ENCODE data around the gene HIC2. TPM values are rescaled to one million over a fixed set of nuclear protein-coding genes. Genes with fewer than 3 reads are reported as not detected.
"Not testable (repeated sequence)": the region's sequence is repeated elsewhere in the genome, so short reads cannot be mapped to it uniquely, and the experiment has no call there.

HIC2 gene
- total RNA-seq, 2 experiments from 2014 or later, result 9.2 to 11.3 TPM

GRCh38 chr22:21487723-21488122 lies 70.6 kb downstream of the HIC2 start:
- H4K20me1 ChIP-seq (ENCODE audit: insufficient read depth, low read length); H2AFZ ChIP-seq (ENCODE audit: low read length); CTCF ChIA-PET (ENCODE audit: unreplicated experiment); H3K4me2 ChIP-seq (ENCODE audit: low read length); DNase-seq (ENCODE audit: low spot score); H3K4me1 ChIP-seq (ENCODE audit: insufficient read depth, low read length, poor library complexity, severe bottlenecking); H3K27ac ChIP-seq (ENCODE audit: low read depth, low read length, poor library complexity, severe bottlenecking); H3K4me3 ChIP-seq (ENCODE audit: low read depth, low read length, poor library complexity, severe bottlenecking); H3K36me3 ChIP-seq (ENCODE audit: insufficient read depth, low read length); intact Hi-C loops (cut with micrococcal nuclease; ENCODE audit: unreplicated experiment); H3K79me2 ChIP-seq (ENCODE audit: insufficient read depth, low read depth, low read length); BruUV-seq (replicated peaks); POLR2A ChIA-PET; H3K9me2 ChIP-seq (ENCODE audit: insufficient read depth, low read length); H3K9me3 ChIP-seq (ENCODE audit: low read length): not testable (repeated sequence)

GRCh38 chr22:21489149-21489680 lies 72.0 kb downstream of the HIC2 start:
- H3K79me2 ChIP-seq (ENCODE audit: insufficient read depth, low read depth, low read length); BruUV-seq (replicated peaks); H3K27ac ChIP-seq (ENCODE audit: low read depth, low read length, poor library complexity, severe bottlenecking): not testable (repeated sequence)

GRCh38 chr22:21490556-21490955 lies 73.4 kb downstream of the HIC2 start:
- H3K4me3 ChIP-seq (ENCODE audit: low read depth, low read length, poor library complexity, severe bottlenecking); H3K27ac ChIP-seq (ENCODE audit: low read depth, low read length, poor library complexity, severe bottlenecking); intact Hi-C loops (cut with micrococcal nuclease; ENCODE audit: unreplicated experiment); CTCF ChIA-PET (ENCODE audit: unreplicated experiment); H3K9me2 ChIP-seq (ENCODE audit: insufficient read depth, low read length); H3K4me1 ChIP-seq (ENCODE audit: insufficient read depth, low read length, poor library complexity, severe bottlenecking); H3K4me2 ChIP-seq (ENCODE audit: low read length); POLR2A ChIA-PET; H4K20me1 ChIP-seq (ENCODE audit: insufficient read depth, low read length); DNase-seq (ENCODE audit: low spot score); H3K36me3 ChIP-seq (ENCODE audit: insufficient read depth, low read length); H3K79me2 ChIP-seq (ENCODE audit: insufficient read depth, low read depth, low read length); BruUV-seq (replicated peaks); H3K9me3 ChIP-seq (ENCODE audit: low read length); H2AFZ ChIP-seq (ENCODE audit: low read length): not testable (repeated sequence)

More at GRCh38 chr22:21489149-21489680, 72.0 kb downstream of the HIC2 start:
- POLR2A ChIA-PET; H3K36me3 ChIP-seq (ENCODE audit: insufficient read depth, low read length); CTCF ChIA-PET (ENCODE audit: unreplicated experiment); H2AFZ ChIP-seq (ENCODE audit: low read length); intact Hi-C loops (cut with micrococcal nuclease; ENCODE audit: unreplicated experiment); H4K20me1 ChIP-seq (ENCODE audit: insufficient read depth, low read length); H3K4me1 ChIP-seq (ENCODE audit: insufficient read depth, low read length, poor library complexity, severe bottlenecking); DNase-seq (ENCODE audit: low spot score); H3K4me3 ChIP-seq (ENCODE audit: low read depth, low read length, poor library complexity, severe bottlenecking); H3K4me2 ChIP-seq (ENCODE audit: low read length); H3K9me3 ChIP-seq (ENCODE audit: low read length); H3K9me2 ChIP-seq (ENCODE audit: insufficient read depth, low read length): not testable (repeated sequence)

- H3K79me2 ChIP-seq (ENCODE audit: insufficient read depth, low read depth, low read length); H3K4me2 ChIP-seq (ENCODE audit: low read length); POLR2A ChIA-PET; H2AFZ ChIP-seq (ENCODE audit: low read length); H3K4me1 ChIP-seq (ENCODE audit: insufficient read depth, low read length, poor library complexity, severe bottlenecking); H3K9me2 ChIP-seq (ENCODE audit: insufficient read depth, low read length); CTCF ChIA-PET (ENCODE audit: unreplicated experiment); H4K20me1 ChIP-seq (ENCODE audit: insufficient read depth, low read length); H3K9me3 ChIP-seq (ENCODE audit: low read length); intact Hi-C loops (cut with micrococcal nuclease; ENCODE audit: unreplicated experiment); H3K4me3 ChIP-seq (ENCODE audit: low read depth, low read length, poor library complexity, severe bottlenecking); H3K27ac ChIP-seq (ENCODE audit: low read depth, low read length, poor library complexity, severe bottlenecking); H3K36me3 ChIP-seq (ENCODE audit: insufficient read depth, low read length); DNase-seq (ENCODE audit: low spot score); BruUV-seq (replicated peaks): not testable (repeated sequence)
These were observed 75.1 kb downstream of the HIC2 start for GRCh38 chr22:21492271-21492670.

- H3K27ac ChIP-seq (ENCODE audit: low read depth, low read length, poor library complexity, severe bottlenecking); POLR2A ChIA-PET; H3K9me2 ChIP-seq (ENCODE audit: insufficient read depth, low read length); DNase-seq (ENCODE audit: low spot score); H3K36me3 ChIP-seq (ENCODE audit: insufficient read depth, low read length); H3K4me3 ChIP-seq (ENCODE audit: low read depth, low read length, poor library complexity, severe bottlenecking); H3K4me2 ChIP-seq (ENCODE audit: low read length); H2AFZ ChIP-seq (ENCODE audit: low read length); H3K4me1 ChIP-seq (ENCODE audit: insufficient read depth, low read length, poor library complexity, severe bottlenecking); BruUV-seq (replicated peaks); H3K9me3 ChIP-seq (ENCODE audit: low read length); H3K79me2 ChIP-seq (ENCODE audit: insufficient read depth, low read depth, low read length); intact Hi-C loops (cut with micrococcal nuclease; ENCODE audit: unreplicated experiment); H4K20me1 ChIP-seq (ENCODE audit: insufficient read depth, low read length); CTCF ChIA-PET (ENCODE audit: unreplicated experiment): not testable (repeated sequence)
These were observed 76.9 kb downstream of the HIC2 start for GRCh38 chr22:21493789-21494782.

- H4K20me1 ChIP-seq (ENCODE audit: insufficient read depth, low read length); DNase-seq (ENCODE audit: low spot score); H3K4me3 ChIP-seq (ENCODE audit: low read depth, low read length, poor library complexity, severe bottlenecking); intact Hi-C loops (cut with micrococcal nuclease; ENCODE audit: unreplicated experiment); H2AFZ ChIP-seq (ENCODE audit: low read length); H3K27ac ChIP-seq (ENCODE audit: low read depth, low read length, poor library complexity, severe bottlenecking); H3K9me3 ChIP-seq (ENCODE audit: low read length); CTCF ChIA-PET (ENCODE audit: unreplicated experiment); H3K9me2 ChIP-seq (ENCODE audit: insufficient read depth, low read length); H3K79me2 ChIP-seq (ENCODE audit: insufficient read depth, low read depth, low read length); POLR2A ChIA-PET; H3K36me3 ChIP-seq (ENCODE audit: insufficient read depth, low read length); H3K4me1 ChIP-seq (ENCODE audit: insufficient read depth, low read length, poor library complexity, severe bottlenecking); H3K4me2 ChIP-seq (ENCODE audit: low read length); BruUV-seq (replicated peaks): not testable (repeated sequence)
These were observed 80.8 kb downstream of the HIC2 start for GRCh38 chr22:21497984-21498383.

Measured in OCI-LY7 (cell line).